GM18526 (cell line): ENCODE results near the gene ELMOD2.

Experiments
- POLR2A ChIP-seq: IDR thresholded peaks from 3 replicates; pipeline ENCODE4 v1.6.1; 2011; ENCODE audit not compliant: insufficient read length; ENCODE audit errors: extremely low read depth

Gene ELMOD2

DNA sequence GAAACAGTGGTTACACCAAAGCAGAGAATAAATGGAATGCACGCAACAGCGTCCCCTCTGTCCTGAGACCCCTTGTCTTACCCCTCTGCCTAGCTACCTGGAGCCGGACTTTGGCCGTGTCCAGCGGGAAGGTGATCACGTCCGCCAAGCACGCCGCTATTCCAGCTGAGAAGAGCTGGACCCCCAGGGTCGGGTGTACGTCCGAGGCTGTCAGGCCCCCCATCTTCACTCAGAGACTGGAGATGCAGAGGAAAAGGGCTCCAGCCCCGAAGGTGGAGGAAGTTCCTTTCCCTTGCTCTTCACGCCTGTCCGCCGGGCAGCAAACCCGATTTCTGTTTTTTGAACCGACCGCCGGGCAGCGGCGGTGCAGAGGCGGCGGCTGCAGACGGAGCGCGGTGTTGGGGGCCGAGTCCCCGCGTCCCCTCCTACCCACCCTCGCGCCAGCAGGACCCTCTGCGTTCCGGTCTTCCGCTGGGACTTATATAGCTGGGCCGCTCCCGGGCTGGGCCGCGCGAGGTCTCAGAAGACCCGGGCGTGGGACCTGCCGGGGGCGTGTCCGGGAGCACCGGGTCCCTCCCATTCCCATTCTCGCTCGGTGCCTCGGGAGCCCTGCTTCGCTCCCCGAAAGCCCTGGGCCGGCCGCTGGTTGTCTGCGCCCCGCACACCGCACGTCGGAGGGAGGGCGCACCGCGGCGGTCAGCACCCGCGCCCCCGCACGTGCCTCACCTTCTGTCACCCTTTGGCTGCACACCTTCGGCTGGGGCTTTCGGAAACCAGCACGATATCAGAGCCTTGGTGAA lies 44.7 kb downstream of the ELMOD2 start, which contains the start of gene UCP1:
Gene UCP1, minus strand, starts transcription at position 455 of the 800 bp plus-strand sequence. Its CDS starts 232 bp downstream, at position 223.
- TF ChIP-seq POLR2A = no peak

DNA sequence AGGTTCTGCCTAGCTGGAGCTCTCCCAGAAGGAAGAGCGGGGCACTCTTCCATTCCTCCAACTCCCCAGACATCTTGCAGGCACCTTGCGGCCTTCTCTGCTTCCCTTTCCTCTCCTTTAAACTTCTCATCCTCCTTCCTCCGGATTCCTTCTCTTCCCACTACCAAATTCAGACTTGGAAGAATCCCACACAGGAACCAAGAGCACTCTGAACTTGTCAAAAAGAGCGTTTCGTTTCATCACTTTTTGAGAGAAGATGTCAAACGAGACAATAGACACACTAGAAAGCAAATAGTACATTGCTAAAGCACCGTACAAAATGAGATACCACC lies 45.3 kb downstream of the ELMOD2 start:
- TF ChIP-seq POLR2A = no peak

DNA sequence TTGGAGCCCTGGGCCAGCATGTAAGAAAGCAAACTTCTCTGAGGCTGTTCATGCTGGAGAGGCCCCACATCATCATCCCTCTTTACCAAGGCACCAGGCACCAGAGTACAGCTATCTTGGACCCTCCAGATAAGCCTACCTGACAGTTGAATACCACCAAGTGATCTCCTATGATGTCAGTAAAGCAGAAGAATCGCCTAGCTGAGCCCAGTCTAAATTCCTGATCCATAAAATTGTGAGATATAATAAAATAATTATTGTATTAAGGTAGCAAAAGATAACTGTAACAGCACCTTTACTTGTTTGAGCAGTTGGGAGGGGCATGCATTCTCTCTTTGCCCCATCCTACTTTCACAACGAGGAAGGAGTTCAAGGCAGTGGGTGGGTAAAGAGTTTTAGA lies 47.7 kb downstream of the ELMOD2 start:
- TF ChIP-seq POLR2A = no peak

DNA sequence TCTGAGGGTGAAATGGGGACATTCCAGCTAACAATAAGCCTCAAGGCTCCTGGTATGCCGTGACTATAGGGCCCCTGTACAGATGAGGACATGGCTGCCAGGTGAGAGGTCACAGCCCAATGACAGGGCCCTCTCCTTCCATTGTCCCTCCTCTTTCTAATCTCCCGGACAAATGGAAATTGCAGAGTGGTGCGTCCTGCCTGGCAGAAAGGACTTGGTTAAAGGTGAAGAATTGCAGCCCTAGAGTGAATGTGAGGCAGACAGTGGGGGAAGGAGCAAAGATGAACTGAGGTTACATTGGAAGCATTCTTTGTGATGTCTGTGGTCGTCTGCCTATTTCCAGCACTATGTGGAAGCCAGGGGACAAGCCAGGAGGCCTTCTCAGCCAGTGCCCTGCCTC lies 51.5 kb downstream of the ELMOD2 start:
- no peak for TF ChIP-seq POLR2A

DNA sequence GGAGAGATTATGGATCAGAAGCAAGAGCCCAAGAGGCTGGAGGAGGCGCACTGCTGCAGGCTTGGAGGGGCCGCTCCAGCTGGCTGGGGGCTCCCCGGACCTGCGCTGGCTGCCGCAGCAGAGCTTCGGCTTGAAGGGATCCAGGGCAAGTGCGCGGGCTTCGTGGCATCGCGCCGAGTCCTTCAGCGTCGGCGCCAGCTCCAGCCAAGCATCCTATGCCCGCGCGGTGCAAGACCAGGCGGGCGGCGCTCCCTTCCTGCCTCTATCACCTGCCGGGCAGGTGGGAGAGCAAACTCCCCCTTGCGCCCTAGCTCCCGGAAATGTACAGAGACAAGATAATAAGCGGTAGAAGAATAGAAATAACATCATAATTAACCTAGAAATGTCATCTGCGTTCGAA lies 55.3 kb downstream of the ELMOD2 start:
- no peak for TF ChIP-seq POLR2A

DNA sequence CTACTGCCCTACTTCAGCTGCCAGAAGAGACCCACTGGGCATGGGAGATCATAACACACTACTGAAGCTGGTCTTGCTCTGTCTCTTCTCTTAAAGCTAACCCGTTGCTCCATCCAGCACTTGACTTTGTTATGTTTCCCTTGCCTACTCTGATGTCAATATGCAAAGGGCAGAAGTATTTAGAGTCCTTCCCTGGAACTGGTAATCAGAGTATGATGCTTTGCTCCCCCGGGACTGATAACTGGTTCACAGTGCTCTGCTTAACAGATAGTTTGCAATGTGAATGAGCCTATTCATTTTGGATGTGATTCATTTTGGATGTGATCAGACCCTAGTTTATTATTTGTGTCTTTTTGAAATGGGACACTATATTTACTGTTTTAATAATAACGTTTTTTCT lies 57.1 kb downstream of the ELMOD2 start:
- no peak for TF ChIP-seq POLR2A

DNA sequence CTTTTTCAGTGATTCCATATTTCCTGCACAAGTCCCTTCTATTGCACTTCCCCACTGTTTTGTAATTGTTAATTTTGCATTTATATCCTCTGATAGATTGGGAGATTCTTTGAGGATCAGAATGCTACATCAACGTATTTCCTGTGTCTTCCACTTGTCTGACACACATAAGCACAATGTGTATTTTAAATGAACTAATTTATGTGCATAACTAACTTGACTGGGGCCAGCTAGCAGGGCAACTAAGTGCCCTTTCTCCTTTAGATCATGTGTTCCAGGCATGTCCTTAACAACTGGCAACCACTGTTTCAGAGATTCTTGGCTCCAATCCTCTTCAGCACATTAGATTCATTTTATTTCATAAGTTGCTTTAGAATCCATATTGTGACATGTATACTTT lies 60.5 kb downstream of the ELMOD2 start:
- TF ChIP-seq POLR2A = no peak

DNA sequence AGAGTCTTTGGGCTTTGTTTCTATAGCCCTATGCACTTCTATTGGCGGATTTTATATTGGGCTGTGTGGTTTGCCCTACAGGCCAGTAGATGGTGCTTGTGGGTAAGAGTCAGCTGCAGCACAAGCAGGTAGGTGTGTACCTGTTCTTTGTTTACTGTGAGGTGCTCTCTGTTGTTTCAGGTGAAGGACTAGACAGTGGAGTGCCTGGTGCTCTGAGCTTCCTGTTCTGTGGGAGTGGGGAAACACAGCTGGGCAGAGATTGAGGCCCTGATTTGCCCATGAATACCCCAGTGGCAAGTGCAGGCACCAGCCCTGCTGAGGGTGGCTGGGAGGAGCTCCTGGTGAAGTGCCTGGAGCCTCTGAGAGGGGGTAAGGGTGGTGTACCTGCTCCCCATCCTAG lies 71.1 kb downstream of the ELMOD2 start:
- TF ChIP-seq POLR2A = no peak

DNA sequence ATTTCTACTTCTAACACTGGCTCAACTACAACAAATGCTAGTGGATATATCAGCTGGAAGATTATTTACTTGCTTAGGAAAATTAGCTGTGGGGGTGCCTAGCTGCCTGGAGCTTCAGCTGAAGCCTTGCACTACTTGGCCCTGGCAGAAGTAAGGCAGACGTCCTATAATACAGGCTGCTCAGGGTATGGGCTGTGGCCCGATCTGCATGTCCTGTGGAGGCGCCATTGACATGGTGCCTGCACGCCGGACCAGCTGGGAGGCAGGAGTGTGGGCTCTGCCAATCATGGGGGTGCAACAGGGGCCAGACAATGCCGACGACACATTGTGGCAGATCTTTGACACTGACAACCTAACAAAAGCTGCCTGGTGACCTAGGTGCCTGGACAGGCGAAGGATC lies 76.4 kb downstream of the ELMOD2 start:
- TF ChIP-seq POLR2A = no peak

DNA sequence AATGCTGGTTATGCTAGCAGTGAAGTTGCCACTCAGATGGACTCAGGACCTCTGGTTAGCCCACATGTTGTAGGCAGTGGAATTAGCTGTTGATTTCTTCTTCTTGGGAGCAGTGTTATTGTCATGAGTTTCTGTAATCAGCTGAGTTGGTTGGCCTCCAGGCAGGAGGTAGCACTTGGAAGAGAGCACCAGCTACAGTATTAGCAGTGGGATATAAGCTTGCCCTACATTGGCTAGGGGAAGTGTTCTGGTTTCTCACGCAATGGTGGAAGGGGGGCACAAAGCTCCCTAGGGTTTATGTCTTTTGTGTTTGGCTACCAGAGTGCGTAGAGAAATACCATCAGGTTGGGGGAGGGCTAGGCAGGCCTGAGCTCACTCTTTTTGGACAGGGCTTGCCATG lies 78.7 kb downstream of the ELMOD2 start:
- TF ChIP-seq POLR2A = no peak

DNA sequence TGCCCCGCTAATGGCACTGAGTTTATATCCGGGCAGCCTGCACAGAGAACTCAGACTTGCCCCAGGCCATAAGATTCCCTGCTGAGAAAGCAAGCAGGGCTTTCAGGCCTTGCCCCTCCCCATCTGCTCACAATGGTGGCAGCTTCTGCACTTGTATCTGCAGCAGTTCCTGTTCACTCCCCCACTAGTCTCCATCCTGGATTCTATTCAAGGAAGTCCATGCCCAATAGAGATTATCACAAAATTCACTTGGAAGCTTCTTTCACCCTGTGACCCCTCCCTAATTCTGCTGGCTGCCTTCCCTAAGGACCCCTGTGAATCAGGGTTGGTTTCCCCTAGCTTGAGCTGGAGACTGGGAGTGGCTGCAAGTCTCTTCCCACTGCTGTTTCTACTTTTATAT lies 79.3 kb downstream of the ELMOD2 start:
- no peak for TF ChIP-seq POLR2A
